DND-41 (cell line): ENCODE results near the gene SNRNP48.

ENCODE experiments used
- ATAC-seq: fragments of 200-7000 bp; cut with Tn5 transposase; 3 replicates; pipeline ENCODE4 v1.9.1; 2021; ENCODE audit warnings: low read depth; ENCODE audit not compliant: insufficient read depth
- DNase-seq: peaks from one replicate; pipeline ENCODE4 v3.0.0-alpha.2; 2020
- H2AFZ ChIP-seq: 2 replicates; pipeline ENCODE4 v1.6.0; 2012; ENCODE audit warnings: low read depth, low read length
- H3K27ac ChIP-seq: 2 replicates; pipeline ENCODE4 v1.5.1; 2012; ENCODE audit warnings: low read length, inconsistent platforms
- H3K27me3 ChIP-seq: fragments of 200-600 bp; sonication (generic); 2 replicates; pipeline ENCODE4 v1.6.0; 2012; ENCODE audit warnings: low read length, mild to moderate bottlenecking, inconsistent platforms; ENCODE audit not compliant: insufficient read depth, poor library complexity
- H3K36me3 ChIP-seq: 2 replicates; pipeline ENCODE4 v1.5.1; 2012; ENCODE audit warnings: low read length, inconsistent platforms; ENCODE audit not compliant: insufficient read depth
- H3K4me1 ChIP-seq: 2 replicates; pipeline ENCODE4 v1.5.1; 2012; ENCODE audit warnings: mild to moderate bottlenecking, low read length; ENCODE audit not compliant: insufficient read depth
- H3K4me2 ChIP-seq: 2 replicates; pipeline ENCODE4 v1.6.0; 2012; ENCODE audit warnings: mild to moderate bottlenecking, moderate library complexity, low read length, inconsistent platforms; ENCODE audit not compliant: insufficient read depth
- H3K4me3 ChIP-seq, 2 experiments: fragments of 200-600 bp in 1 of 2; shearing (Covaris generic) in 1 of 2; 2 replicates each; pipeline ENCODE4 v1.5.1; 2012 to 2016; ENCODE audit warnings: inconsistent platforms in 2 of 2, low read length in 2 of 2, mild to moderate bottlenecking in 2 of 2, low read depth in 1 of 2, moderate library complexity in 1 of 2
- H3K79me2 ChIP-seq: 2 replicates; pipeline ENCODE4 v1.6.0; 2012; ENCODE audit warnings: low read length, inconsistent platforms; ENCODE audit not compliant: insufficient read depth
- H3K9ac ChIP-seq: 2 replicates; pipeline ENCODE4 v1.6.0; 2012; ENCODE audit warnings: low read depth, mild to moderate bottlenecking, inconsistent platforms, low read length, moderate library complexity
- H3K9me3 ChIP-seq: 2 replicates; pipeline ENCODE4 v1.5.1; 2012; ENCODE audit warnings: low read length, moderate library complexity, mild to moderate bottlenecking, inconsistent platforms; ENCODE audit not compliant: insufficient read depth, severe bottlenecking
- H4K20me1 ChIP-seq: 2 replicates; pipeline ENCODE4 v1.6.0; 2012; ENCODE audit warnings: low read length; ENCODE audit not compliant: insufficient read depth
- EZH2 ChIP-seq: IDR thresholded peaks from 3 replicates; pipeline ENCODE4 v1.6.1; 2012; ENCODE audit warnings: borderline replicate concordance, low read depth, mild to moderate bottlenecking, moderate library complexity, low read length, inconsistent platforms; ENCODE audit not compliant: severe bottlenecking
- TF ChIP-seq, protein P1 (sequence below): IDR thresholded peaks from 2 replicates; pipeline ENCODE4 v1.5.1; 2012; ENCODE audit warnings: borderline replicate concordance, low read length, moderate library complexity, mild to moderate bottlenecking; ENCODE audit not compliant: poor library complexity, severe bottlenecking; ENCODE audit errors: extremely low read depth

Gene SNRNP48

DNA sequence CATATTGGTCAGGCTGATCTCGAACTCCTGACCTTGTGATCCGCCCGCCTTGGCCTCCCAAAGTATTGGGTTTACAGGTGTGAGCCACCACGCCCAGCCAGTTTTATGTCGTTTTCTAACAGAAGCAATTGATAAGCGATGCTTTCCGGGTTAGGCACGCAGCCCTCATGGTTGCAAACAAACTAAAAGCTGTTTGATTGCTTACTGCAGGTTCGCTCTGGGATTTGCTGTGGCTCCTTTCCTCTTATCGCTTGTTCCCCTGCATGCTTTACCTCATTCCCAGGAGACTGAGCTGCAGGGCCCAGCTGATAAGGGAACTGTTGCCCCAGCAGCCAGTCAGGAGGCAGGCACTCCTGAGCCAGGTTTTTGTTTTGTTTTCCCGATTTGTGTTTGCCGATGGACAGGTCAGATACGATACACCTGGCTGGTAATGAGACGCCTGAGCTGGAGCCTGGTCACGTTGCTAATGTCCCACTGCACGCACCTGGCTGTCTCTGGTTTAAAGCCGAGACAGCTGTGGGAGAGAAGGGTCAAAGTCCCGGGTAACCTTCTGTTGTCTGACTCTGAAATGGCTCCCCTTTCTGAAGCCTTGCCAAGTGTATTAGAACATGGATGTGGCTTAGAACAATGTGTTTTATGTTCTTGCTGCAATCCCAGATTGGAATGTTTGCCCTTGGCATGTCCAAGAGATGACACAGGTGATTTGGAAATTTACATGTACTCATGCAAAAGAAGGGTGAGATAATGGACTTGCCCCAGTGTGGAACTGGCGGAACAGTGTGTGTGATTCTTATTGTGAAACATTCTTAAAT, 28.6 kb upstream of the SNRNP48 start:
- Histone ChIP-seq H4K20me1 (no peaks in the 10 kb centered on the region), H3K79me2 (no peaks in the 10 kb centered on the region), H3K36me3 (no peaks in the 10 kb centered on the region), H2AFZ (no peak overlapping the region), H3K4me2 (no peak overlapping the region), H3K4me3 (no peak overlapping the region), H3K27me3 (peaks cover 20% of the 10 kb centered on the region), H3K9me3 (no peaks in the 10 kb centered on the region), H3K27ac (no peak overlapping the region), H3K9ac (no peak overlapping the region), H3K4me1 (no peaks in the 10 kb centered on the region)
- no peak for TF ChIP-seq EZH2
- TF ChIP-seq, protein P1, sequence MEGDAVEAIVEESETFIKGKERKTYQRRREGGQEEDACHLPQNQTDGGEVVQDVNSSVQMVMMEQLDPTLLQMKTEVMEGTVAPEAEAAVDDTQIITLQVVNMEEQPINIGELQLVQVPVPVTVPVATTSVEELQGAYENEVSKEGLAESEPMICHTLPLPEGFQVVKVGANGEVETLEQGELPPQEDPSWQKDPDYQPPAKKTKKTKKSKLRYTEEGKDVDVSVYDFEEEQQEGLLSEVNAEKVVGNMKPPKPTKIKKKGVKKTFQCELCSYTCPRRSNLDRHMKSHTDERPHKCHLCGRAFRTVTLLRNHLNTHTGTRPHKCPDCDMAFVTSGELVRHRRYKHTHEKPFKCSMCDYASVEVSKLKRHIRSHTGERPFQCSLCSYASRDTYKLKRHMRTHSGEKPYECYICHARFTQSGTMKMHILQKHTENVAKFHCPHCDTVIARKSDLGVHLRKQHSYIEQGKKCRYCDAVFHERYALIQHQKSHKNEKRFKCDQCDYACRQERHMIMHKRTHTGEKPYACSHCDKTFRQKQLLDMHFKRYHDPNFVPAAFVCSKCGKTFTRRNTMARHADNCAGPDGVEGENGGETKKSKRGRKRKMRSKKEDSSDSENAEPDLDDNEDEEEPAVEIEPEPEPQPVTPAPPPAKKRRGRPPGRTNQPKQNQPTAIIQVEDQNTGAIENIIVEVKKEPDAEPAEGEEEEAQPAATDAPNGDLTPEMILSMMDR: no peak
- no peak for DNase-seq
- ATAC-seq: no peak

GRCh38 chr6:7562769-7563168, 27.2 kb upstream of the SNRNP48 start:
- Histone ChIP-seq H3K4me1 (no peaks in the 10 kb centered on the region), H3K27ac (no peak overlapping the region), H3K9me3 (no peaks in the 10 kb centered on the region), H2AFZ (no peak overlapping the region), H3K79me2 (no peaks in the 10 kb centered on the region), H3K4me3 (no peak overlapping the region), H4K20me1 (no peaks in the 10 kb centered on the region), H3K4me2 (no peak overlapping the region), H3K9ac (no peak overlapping the region), H3K27me3 (peaks cover 32% of the 10 kb centered on the region), H3K36me3 (no peaks in the 10 kb centered on the region)
- ATAC-seq (no peak), DNase-seq (no peak)
- TF ChIP-seq EZH2: no peak
- TF ChIP-seq, protein P1: no peak

GRCh38 chr6:7566107-7566506, 23.9 kb upstream of the SNRNP48 start:
- Histone ChIP-seq H3K36me3 (no peaks in the 10 kb centered on the region), H3K27me3 (peaks cover 31% of the 10 kb centered on the region), H3K79me2 (no peaks in the 10 kb centered on the region), H3K4me3 (no peak overlapping the region), H3K4me2 (no peak overlapping the region), H3K9me3 (no peaks in the 10 kb centered on the region), H3K9ac (no peak overlapping the region), H2AFZ (no peak overlapping the region), H3K27ac (no peak overlapping the region), H4K20me1 (no peaks in the 10 kb centered on the region), H3K4me1 (no peaks in the 10 kb centered on the region)
- no peak for ATAC-seq
- no peak for DNase-seq
- TF ChIP-seq, protein P1: no peak
- no peak for TF ChIP-seq EZH2
